PC-9 (cell line): ENCODE results near the gene IMMP2L.

ENCODE experiments used
- EZH2 ChIP-seq: fragments of 200-600 bp; sonication (generic); IDR thresholded peaks from 2 replicates; pipeline ENCODE4 v1.8.0; 2017; ENCODE audit warnings: antibody characterized with exemption, low read depth
- TF ChIP-seq, protein P1 (sequence below): fragments of 200-600 bp; sonication (generic); conservative IDR thresholded peaks from 2 replicates; pipeline ENCODE4 v1.6.1; 2017; ENCODE audit warnings: mixed run types, antibody characterized with exemption, mild to moderate bottlenecking, moderate library complexity

DNA sequence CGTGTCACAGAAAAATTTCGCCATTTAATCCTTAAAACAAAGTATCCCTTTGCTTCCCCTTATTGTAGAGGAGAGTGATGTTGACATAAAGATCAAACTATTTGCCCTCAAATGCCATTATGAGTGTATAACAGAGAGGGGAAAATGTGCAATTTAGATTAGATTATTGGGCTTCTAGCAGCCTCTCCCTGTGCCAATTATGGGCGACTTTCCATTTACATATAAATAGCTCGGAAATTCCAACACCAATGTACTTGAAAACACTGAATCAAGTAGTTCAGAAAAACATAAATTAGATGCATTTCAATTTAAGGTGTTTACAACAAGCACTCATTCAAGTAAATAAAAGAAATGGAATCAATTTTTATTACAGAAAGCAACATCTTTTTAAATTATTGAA, 535.9 kb downstream of the IMMP2L start:
- TF ChIP-seq, protein P1, sequence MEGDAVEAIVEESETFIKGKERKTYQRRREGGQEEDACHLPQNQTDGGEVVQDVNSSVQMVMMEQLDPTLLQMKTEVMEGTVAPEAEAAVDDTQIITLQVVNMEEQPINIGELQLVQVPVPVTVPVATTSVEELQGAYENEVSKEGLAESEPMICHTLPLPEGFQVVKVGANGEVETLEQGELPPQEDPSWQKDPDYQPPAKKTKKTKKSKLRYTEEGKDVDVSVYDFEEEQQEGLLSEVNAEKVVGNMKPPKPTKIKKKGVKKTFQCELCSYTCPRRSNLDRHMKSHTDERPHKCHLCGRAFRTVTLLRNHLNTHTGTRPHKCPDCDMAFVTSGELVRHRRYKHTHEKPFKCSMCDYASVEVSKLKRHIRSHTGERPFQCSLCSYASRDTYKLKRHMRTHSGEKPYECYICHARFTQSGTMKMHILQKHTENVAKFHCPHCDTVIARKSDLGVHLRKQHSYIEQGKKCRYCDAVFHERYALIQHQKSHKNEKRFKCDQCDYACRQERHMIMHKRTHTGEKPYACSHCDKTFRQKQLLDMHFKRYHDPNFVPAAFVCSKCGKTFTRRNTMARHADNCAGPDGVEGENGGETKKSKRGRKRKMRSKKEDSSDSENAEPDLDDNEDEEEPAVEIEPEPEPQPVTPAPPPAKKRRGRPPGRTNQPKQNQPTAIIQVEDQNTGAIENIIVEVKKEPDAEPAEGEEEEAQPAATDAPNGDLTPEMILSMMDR = no peak
- no peak for TF ChIP-seq EZH2
